NCI-H2107 (cell line): ENCODE data around the gene RASGRP1.

Experiments
- DNase-seq: peaks from one replicate; lab custom pipeline; 2025; lab: John Stamatoyannopoulos, UW

Gene RASGRP1

GRCh38 chr15:38504680-38505467, 59.7 kb downstream of the RASGRP1 start:
- no peak for DNase-seq

DNA sequence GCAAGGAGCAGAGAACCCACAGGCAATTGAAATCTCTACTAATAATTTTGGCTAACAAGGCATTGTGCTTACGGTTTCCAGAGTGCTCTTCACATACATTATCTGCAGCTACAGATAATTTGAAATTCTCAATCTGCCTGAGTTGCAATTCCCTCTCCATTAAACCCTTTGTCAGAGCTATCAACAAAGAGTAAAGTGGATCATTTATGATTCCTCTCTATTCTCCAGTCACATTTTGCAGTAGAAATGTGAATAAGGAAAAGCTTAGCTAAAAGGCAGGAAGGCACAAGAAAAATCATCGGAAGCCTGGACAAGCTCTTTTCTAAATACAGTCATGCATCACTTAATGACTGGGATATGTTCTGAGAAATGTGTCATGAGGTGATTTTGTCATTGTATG, 61.1 kb downstream of the RASGRP1 start:
- no peak for DNase-seq

- DNase-seq = no peak
Observed at GRCh38 chr15:38499651-38500050, 65.0 kb downstream of the RASGRP1 start.

DNA sequence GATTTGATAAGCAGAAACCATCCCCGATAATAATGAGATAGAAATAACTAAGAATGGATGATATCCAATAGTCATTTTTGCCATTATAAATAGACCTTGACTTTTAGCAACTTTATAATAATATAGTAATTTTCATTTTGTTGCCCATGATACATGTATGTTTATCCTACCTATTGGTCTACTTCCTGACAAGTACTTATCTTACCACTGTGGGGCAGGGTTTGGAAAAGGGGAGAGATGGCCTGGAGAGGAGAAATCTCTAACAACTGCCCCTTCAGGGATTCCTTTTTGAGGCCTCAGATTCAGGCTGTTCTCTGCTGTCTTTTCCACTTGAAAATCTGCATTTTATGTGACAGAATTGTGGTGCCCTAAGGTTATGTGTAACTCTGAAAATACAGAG, 68.5 kb downstream of the RASGRP1 start:
- no peak for DNase-seq

DNA sequence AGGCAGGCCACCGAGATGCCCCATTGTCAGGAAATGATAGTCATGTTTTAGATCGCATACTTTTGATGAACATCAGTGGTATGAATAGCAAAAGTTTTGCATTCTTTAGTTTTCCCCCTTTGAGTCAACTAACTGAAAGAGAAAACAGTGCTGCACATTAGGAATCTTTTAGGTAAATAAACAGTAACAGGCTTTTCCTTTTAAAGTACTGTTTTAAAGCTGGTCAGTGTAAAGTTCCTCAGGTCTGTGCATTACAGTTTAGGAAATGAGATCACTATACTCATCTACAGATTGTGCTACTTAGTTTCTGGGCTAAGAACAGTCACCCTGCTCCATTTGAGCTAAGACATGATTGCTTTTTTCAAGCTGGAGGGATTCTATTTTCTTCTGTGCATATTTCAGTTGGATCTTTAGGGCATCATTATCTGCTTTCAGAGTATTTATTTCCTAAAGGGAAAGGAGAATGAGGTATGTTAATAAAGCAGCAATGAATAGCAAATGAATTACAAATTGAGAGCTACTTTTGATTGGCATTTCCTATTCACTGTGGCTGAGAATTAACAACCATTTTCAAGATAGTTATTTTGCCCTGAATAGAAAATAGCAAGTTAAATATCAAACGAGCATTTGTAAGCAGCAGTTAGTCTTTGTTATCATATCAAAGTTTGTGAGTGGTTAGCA, 74.2 kb downstream of the RASGRP1 start:
- DNase-seq = no peak

DNA sequence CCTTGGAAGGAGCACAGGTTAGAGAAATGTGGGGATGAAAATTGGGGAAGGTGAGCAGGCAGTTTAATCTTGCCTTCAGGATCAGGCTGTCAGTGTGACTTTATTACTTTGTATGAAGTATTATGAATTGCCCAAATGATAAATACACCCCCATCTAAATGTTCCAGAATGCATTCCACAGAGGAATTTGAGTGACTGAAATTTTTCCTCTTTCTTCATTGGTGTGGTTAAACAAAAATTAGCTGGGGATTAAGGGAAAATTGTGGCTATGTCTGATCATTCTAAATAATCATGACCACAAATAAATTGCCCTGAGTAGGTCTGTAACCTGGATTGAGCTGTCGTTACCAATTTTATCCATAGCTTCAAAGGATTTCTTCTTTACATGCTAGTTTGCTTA, 77.2 kb downstream of the RASGRP1 start:
- DNase-seq = no peak

DNA sequence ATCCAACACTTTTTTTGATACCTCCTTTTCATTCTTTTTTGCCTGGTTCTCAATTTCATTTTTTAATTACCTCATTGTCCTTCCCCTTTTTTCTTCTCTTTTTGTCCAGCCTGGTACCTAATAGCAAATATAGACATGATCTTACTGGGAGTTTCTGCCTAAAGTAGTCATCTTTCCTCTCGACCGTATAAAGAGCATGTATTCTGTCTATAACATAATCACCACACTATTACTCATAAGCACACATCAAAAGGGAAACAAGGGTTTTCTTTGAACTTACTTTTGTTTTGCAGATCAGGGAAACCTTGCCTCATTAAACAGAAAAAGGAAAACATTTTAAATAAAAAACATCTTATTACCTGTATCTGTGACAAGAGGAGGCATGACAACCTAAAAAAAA, 77.7 kb downstream of the RASGRP1 start:
- DNase-seq = no peak

GRCh38 chr15:38482572-38482971, 82.0 kb downstream of the RASGRP1 start:
- DNase-seq = no peak

DNA sequence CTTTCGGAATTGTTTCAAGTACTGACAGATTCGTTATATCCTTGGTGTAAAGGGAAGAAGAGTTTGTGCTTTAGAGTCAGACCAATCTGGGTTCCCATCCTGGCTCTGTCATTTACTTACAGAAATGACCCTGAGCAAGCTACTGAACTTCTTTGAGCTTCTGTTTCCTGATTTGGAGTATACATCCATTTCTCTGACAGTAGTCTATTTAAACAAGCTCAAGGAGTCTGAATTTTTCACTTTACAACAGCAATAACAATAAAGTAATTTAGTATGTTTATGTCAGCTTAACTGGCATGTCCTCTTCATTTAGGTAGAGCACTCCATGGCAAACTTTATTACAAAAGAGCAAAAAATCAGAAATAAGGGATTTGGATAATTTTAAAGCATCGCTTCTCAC, 82.9 kb downstream of the RASGRP1 start:
- no peak for DNase-seq

DNA sequence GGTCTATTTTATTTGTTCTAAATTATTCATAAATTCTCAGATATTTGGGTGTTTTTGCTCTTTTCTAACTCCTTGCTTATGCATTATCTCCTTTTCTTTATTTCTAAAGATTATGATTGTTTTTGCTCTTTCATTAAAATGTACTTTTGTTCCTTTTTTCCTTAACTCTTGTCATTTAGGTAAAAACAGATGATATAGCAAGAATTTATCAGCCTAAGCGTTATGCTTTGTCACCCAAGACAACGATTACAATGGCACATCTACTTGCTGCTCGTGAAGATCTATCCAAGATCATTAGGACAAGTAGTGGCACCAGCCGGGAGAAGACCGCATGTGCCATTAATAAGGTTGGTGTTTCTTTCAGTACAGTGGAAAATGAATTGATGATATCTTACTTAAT, 83.5 kb downstream of the RASGRP1 start:
- no peak for DNase-seq

DNA sequence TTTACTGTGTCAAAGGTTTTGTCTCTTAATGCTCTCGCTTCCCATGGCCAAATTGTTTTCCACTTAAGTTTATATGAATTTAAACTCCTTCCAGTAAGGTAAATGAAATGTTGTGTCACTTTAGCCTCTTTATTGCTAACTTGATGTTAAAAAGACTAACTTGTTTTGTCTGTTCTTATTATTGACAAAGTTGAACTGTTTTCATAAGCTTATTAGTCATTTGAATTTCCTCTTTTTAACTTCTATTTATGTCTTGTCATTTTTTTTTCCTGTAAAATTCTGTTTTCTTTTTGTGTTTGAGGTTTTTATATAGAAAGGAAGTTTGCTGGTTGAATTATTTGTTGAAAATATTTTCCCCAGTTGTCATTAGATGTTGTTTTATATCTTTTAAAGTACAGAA, 84.9 kb downstream of the RASGRP1 start:
- DNase-seq = no peak

- no peak for DNase-seq
Observed at GRCh38 chr15:38479266-38479665, 85.3 kb downstream of the RASGRP1 start.

DNA sequence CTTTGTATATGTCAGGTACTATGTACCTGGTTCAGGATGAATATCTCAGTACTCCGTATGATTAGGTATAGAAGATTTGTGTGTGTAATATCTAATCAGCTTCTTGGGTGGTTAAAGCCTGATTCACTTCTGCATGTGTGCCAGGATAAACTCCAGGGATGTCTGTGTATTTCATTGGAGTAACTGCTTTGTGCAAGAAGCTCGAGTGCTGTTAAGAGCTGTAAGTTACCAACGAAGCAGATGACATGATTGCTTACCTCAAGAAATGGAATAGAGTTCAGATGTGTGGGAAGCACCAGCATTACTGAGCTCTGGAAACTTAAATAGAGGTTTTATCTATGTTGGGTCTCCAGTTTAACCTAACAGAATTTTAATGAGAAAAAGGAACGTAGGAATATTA, 87.0 kb downstream of the RASGRP1 start:
- DNase-seq = no peak

GRCh38 chr15:38476120-38476519, 88.5 kb downstream of the RASGRP1 start:
- DNase-seq = no peak

GRCh38 chr15:38475361-38475760, 89.3 kb downstream of the RASGRP1 start:
- DNase-seq = no peak

GRCh38 chr15:38474155-38474757, 90.4 kb downstream of the RASGRP1 start:
- peak; percentile 8 for DNase-seq

- DNase-seq = no peak
Observed at GRCh38 chr15:38471974-38472373, 92.6 kb downstream of the RASGRP1 start.

GRCh38 chr15:38470816-38471215, 93.8 kb downstream of the RASGRP1 start:
- no peak for DNase-seq

GRCh38 chr15:38464675-38465074, 99.9 kb downstream of the RASGRP1 start:
- no peak for DNase-seq

GRCh38 chr15:38463893-38464292, 100.7 kb downstream of the RASGRP1 start:
- DNase-seq = peak; percentile 0

DNA sequence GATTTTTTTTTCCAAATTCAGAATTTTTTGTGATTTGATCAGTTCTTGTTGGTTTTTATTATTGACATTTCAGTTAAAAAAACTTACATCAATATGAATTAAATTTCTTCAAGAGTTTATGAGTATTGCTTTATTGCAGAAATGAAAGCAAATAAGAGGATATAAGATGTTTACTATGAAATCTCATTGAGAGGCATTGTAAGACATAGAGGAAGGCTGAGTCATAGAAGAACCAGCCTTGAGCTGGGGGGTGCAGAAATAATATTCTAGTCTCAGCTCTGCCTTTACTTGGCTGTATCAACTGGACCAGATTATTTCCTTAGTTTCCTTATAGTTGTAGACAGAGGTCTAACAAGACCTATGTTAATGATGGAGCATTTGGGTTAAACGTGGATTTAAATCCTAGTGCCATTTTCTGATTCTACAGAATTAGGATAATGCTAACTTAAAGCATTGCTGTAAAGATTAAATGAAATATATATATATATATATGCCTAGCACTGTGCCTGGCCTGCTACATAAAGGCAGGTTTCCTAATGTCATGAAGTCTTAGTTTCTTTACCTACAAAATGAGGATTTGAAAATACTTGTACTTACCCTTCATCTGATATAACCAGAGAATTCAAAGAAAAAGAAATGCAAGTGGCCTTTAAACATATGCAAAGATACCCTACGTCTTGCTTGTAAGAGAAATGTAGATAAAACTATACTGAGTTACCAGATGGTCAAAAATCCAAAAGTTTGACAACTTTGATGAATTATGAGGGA, 103.4 kb downstream of the RASGRP1 start:
- no peak for DNase-seq

GRCh38 chr15:38460543-38460942, 104.1 kb downstream of the RASGRP1 start:
- no peak for DNase-seq

- DNase-seq = no peak
Observed at GRCh38 chr15:38459480-38459879, 105.1 kb downstream of the RASGRP1 start.
